DOHH2 (cell line): ENCODE measurements around the gene LILRA5.

Experiments
- EZH2phosphoT487 ChIP-seq: fragments of 200-600 bp; sonication (generic); IDR thresholded peaks from 2 replicates; pipeline ENCODE4 v1.6.1; 2017; ENCODE audit warnings: borderline replicate concordance, mild to moderate bottlenecking, antibody characterized with exemption, low read length, moderate library complexity, mixed read lengths
- TF ChIP-seq, protein P1 (sequence below): fragments of 200-600 bp; sonication (generic); IDR thresholded peaks from one replicate; pipeline ENCODE4 v1.5.1; 2014; ENCODE audit warnings: antibody characterized with exemption, mild to moderate bottlenecking, low read depth, low read length; ENCODE audit not compliant: poor library complexity, severe bottlenecking

DNA sequence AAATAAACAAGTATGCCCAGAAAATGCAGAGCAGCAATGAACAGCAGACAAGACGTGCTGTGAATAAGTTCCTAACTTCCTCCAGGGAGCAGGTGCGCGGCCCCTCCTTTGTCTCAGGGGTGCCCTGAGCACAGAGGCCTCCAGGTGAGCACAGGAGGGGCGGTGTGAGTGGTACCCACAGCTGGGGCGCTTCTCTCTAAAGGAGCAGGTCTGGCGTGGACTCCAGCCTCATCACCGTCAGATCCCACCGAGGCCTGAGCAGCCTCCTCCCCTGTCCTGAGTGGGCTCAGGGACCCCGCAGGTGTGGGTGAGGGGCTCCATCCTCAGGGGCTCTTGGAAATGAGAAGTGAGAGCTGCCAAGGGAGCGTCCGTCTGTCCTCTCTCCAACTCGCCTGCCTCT lies 3.2 kb downstream of the LILRA5 start:
- TF ChIP-seq, protein P1, sequence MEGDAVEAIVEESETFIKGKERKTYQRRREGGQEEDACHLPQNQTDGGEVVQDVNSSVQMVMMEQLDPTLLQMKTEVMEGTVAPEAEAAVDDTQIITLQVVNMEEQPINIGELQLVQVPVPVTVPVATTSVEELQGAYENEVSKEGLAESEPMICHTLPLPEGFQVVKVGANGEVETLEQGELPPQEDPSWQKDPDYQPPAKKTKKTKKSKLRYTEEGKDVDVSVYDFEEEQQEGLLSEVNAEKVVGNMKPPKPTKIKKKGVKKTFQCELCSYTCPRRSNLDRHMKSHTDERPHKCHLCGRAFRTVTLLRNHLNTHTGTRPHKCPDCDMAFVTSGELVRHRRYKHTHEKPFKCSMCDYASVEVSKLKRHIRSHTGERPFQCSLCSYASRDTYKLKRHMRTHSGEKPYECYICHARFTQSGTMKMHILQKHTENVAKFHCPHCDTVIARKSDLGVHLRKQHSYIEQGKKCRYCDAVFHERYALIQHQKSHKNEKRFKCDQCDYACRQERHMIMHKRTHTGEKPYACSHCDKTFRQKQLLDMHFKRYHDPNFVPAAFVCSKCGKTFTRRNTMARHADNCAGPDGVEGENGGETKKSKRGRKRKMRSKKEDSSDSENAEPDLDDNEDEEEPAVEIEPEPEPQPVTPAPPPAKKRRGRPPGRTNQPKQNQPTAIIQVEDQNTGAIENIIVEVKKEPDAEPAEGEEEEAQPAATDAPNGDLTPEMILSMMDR, result no peak
- no peak for TF ChIP-seq EZH2phosphoT487
